GM12878 (cell line): ENCODE data around the gene C1QTNF1. TPM values are rescaled to one million over a fixed set of nuclear protein-coding genes. Genes with fewer than 3 reads are reported as not detected.

ENCODE experiments used
- ATAC-seq: fragments of 200-7000 bp; cut with Tn5 transposase; 3 replicates; pipeline ENCODE4 v1.9.1; 2020; ENCODE audit warnings: mild to moderate bottlenecking, moderate library complexity
- BruUV-seq: library from RNA; stranded (reverse); fragments of 400-500 nt; replicated peaks from 2 replicates; lab custom pipeline; 2021; lab: Mats Ljungman, UMichigan
- CTCF ChIA-PET: fragments of 300-600 bp; sonication (Branson Sonifier 250); formaldehyde crosslinking; extraction: SDS; loops from one replicate; lab custom pipeline; 2021; ENCODE audit warnings: inconsistent platforms; lab: Yijun Ruan, JAX
- POLR2A ChIA-PET: fragments of 350-600 bp; formaldehyde crosslinking; extraction: SDS; loops from one replicate; lab custom pipeline; 2021; ENCODE audit warnings: inconsistent platforms; lab: Charles Lee
- RAD21 ChIA-PET: fragments of 300-600 bp; sonication (Branson Sonifier 250); formaldehyde crosslinking; loops from one replicate; lab custom pipeline; 2023; ENCODE audit warnings: antibody characterized with exemption; ENCODE audit not compliant: unreplicated experiment; lab: Charles Lee
- SMC1A ChIA-PET: fragments of 300-600 bp; sonication (Branson Sonifier 250); formaldehyde crosslinking; loops from one replicate; lab custom pipeline; 2023; ENCODE audit not compliant: unreplicated experiment, uncharacterized antibody; lab: Charles Lee
- DNase-seq: peaks from one replicate; pipeline ENCODE4 v3.0.0-alpha.2; 2011; ENCODE audit warnings: low read depth, low spot score
- FAIRE-seq: peaks from 3 replicates; lab custom pipeline; 2011; peaks lifted over from hg19 to GRCh38; lab: Jason Lieb, UNC
- H2AFZ ChIP-seq: 2 replicates; pipeline ENCODE4 v1.6.0; 2011; ENCODE audit warnings: low read depth, low read length, control low read depth; ENCODE audit not compliant: control insufficient read depth
- H3K27ac ChIP-seq: 2 replicates; pipeline ENCODE4 v1.5.1; 2011; ENCODE audit warnings: control low read depth; ENCODE audit not compliant: control insufficient read depth, insufficient read depth
- H3K27me3 ChIP-seq, 2 experiments: replicated peaks in 1 of 2; 2 replicates each; pipeline versions ENCODE4 v1.6.0 to v1.6.1; 2011; ENCODE audit warnings: low read length in 1 of 2; ENCODE audit not compliant: control insufficient read depth in 2 of 2, insufficient read depth in 2 of 2
- H3K36me3 ChIP-seq, 2 experiments: 2 replicates each; pipeline ENCODE4 v1.5.1; 2011; ENCODE audit warnings: low read length in 1 of 2; ENCODE audit not compliant: control insufficient read depth in 2 of 2, insufficient read depth in 2 of 2
- H3K4me1 ChIP-seq: 2 replicates; pipeline ENCODE4 v1.6.1; 2011; ENCODE audit warnings: mild to moderate bottlenecking, low read length, moderate library complexity, mixed read lengths; ENCODE audit not compliant: control insufficient read depth, insufficient read depth
- H3K4me2 ChIP-seq: 2 replicates; pipeline ENCODE4 v1.6.0; 2011; ENCODE audit warnings: control low read depth; ENCODE audit not compliant: control insufficient read depth, insufficient read depth
- H3K4me3 ChIP-seq: fragments of 200-600 bp; sonication (generic); 2 replicates; pipeline ENCODE4 v1.5.1; 2016
- H3K79me2 ChIP-seq: 2 replicates; pipeline ENCODE4 v1.6.0; 2011; ENCODE audit warnings: low read length; ENCODE audit not compliant: control insufficient read depth, insufficient read depth
- H3K9ac ChIP-seq: 2 replicates; pipeline ENCODE4 v1.8.0; 2011; ENCODE audit warnings: low read length, control low read depth, mixed read lengths; ENCODE audit not compliant: control insufficient read depth, insufficient read depth
- H3K9me3 ChIP-seq: replicated peaks from 3 replicates; pipeline ENCODE4 v1.5.1; 2011; ENCODE audit warnings: mild to moderate bottlenecking, low read length; ENCODE audit not compliant: control insufficient read depth, insufficient read depth
- H4K20me1 ChIP-seq: 2 replicates; pipeline ENCODE4 v1.6.0; 2011; ENCODE audit not compliant: control insufficient read depth, insufficient read depth
- BCL3 ChIP-seq: IDR thresholded peaks from 2 replicates; pipeline ENCODE4 v1.6.1; 2011; ENCODE audit warnings: borderline replicate concordance, low read depth, mild to moderate bottlenecking, moderate library complexity, low read length; ENCODE audit not compliant: insufficient read depth, poor library complexity, severe bottlenecking
- BMI1 ChIP-seq: fragments of 450-650 bp; IDR thresholded peaks from 2 replicates; pipeline ENCODE4 v1.6.1; 2016; ENCODE audit warnings: mild to moderate bottlenecking, moderate library complexity, borderline replicate concordance
- CREB1 ChIP-seq: IDR thresholded peaks from 2 replicates; pipeline ENCODE4 v1.6.1; 2012; ENCODE audit warnings: low read depth, mild to moderate bottlenecking, inconsistent platforms
- E2F8 ChIP-seq: fragments of 450-650 bp; IDR thresholded peaks from 2 replicates; pipeline ENCODE4 v1.6.1; 2018; ENCODE audit warnings: mild to moderate bottlenecking, low read depth, moderate library complexity; ENCODE audit not compliant: partially characterized antibody
- FOS ChIP-seq: IDR thresholded peaks from 3 replicates; pipeline ENCODE4 v1.6.1; 2011; ENCODE audit warnings: borderline replicate concordance; ENCODE audit not compliant: insufficient read length; ENCODE audit errors: extremely low read depth
- MYB ChIP-seq: fragments of 150-350 bp; IDR thresholded peaks from 2 replicates; pipeline ENCODE4 v1.6.1; 2014; ENCODE audit warnings: mild to moderate bottlenecking, low read depth, low read length, borderline replicate concordance
- NR2C1 ChIP-seq: fragments of 450-650 bp; IDR thresholded peaks from 2 replicates; pipeline ENCODE4 v1.6.1; 2017; ENCODE audit warnings: antibody characterized with exemption, mild to moderate bottlenecking, moderate library complexity
- STAT1 ChIP-seq: fragments of 450-650 bp; conservative IDR thresholded peaks from 2 replicates; pipeline ENCODE4 v1.6.1; 2014; ENCODE audit warnings: antibody characterized with exemption, mild to moderate bottlenecking
- SUZ12 ChIP-seq: fragments of 200-600 bp; sonication (generic); IDR thresholded peaks from one replicate; pipeline ENCODE4 v1.6.1; 2018; ENCODE audit warnings: antibody characterized with exemption, mild to moderate bottlenecking; ENCODE audit not compliant: unreplicated experiment
- TCF3 ChIP-seq: IDR thresholded peaks from 2 replicates; pipeline ENCODE4 v1.6.1; 2012; ENCODE audit warnings: low read depth, mild to moderate bottlenecking, low read length, borderline replicate concordance; ENCODE audit not compliant: insufficient read depth
- TCF7 ChIP-seq: IDR thresholded peaks from 2 replicates; pipeline ENCODE4 v1.6.1; 2014; ENCODE audit warnings: antibody characterized with exemption, borderline replicate concordance
- ZNF24 ChIP-seq: fragments of 450-650 bp; IDR thresholded peaks from 2 replicates; pipeline ENCODE4 v1.6.1; 2017; ENCODE audit warnings: antibody characterized with exemption, mild to moderate bottlenecking
- ZNF687 ChIP-seq: fragments of 450-650 bp; IDR thresholded peaks from 2 replicates; pipeline ENCODE4 v1.6.1; 2017; ENCODE audit warnings: mild to moderate bottlenecking, moderate library complexity
- WGBS: methylation state at CpG from one replicate; pipeline ENCODE4 v1.1.6; 2016; ENCODE audit warnings: low lambda C conversion rate; ENCODE audit not compliant: insufficient replicate concordance, insufficient coverage; ENCODE audit errors: missing lambda C conversion rate; 5-methylcytosine and 5-hydroxymethylcytosine counted together
- in situ Hi-C: fragments of 300-500 bp; cut with MboI; formaldehyde crosslinking; loops from 9 replicates; pipeline ENCODE4 v1.14.3; 2018; ENCODE audit warnings: mixed read lengths
- intact Hi-C: fragments of 100-400 bp; cut with micrococcal nuclease; formaldehyde crosslinking; loops from one replicate; pipeline ENCODE4 v1.14.2; 2022; ENCODE audit not compliant: unreplicated experiment
- polyA plus RNA-seq, 11 experiments: library from polyadenylated mRNA; depleted of rRNA in 4 of 11; unstranded in 6 of 11; stranded (reverse) in 5 of 11; fragments of >200 nt; fragmentation: Nextera tagmentation in 4 of 11; fragmentation: Illumina TruSeq in 1 of 11; extraction: Ambion mirVana in 4 of 11; extraction: Trizol in 1 of 11; gene quantifications; 1 replicate in 1 of 11; 2 replicates in 10 of 11; pipeline versions ENCODE4 v1.2.1 to v1.2.3, GENCODE V29; 2011 to 2016; ENCODE audit warnings: inconsistent platforms in 2 of 11, missing spikeins in 2 of 11, low read depth in 1 of 11
- total RNA-seq, 4 experiments: library from RNA; depleted of rRNA in 3 of 4; stranded (reverse); fragments of >200 nt in 3 of 4; fragmentation: Illumina TruSeq in 1 of 4; extraction: Trizol in 1 of 4; gene quantifications; 2 replicates each; pipeline versions ENCODE4 v1.2.1 to v1.2.3, GENCODE V29; 2013 to 2021

C1QTNF1 gene
- total and polyA plus RNA-seq, 10 of the 15 experiments (the other 5 are each of a cell fraction or from before 2014, with no cell fraction given) = 0.05 to 1.1 (median 0.15) TPM; not detected in 4

- FAIRE-seq (no peak), DNase-seq (no peak)
- intact Hi-C loops = no loop called here
Measured at GRCh38 chr17:79080349-79080748, 56.4 kb downstream of the C1QTNF1 start.

More at GRCh38 chr17:79080349-79080748, 56.4 kb downstream of the C1QTNF1 start:
- BruUV-seq = no TSS peak
- Histone ChIP-seq H2AFZ (no peak overlapping the region), H3K4me2 (no peak overlapping the region), H4K20me1 (peaks cover 3% of the 10 kb centered on the region; the same call in 1 of the 2 replicates), H3K9me3 (no peaks in the 10 kb centered on the region), H3K4me3 (no peak overlapping the region), H3K36me3 (peaks cover 0 to 2% of the 10 kb centered on the region in 2 experiments; a peak in 3 of 4 replicates), H3K4me1 (peaks cover 5% of the 10 kb centered on the region), H3K27me3 (no peaks in the 10 kb centered on the region), H3K79me2 (peaks cover 3% of the 10 kb centered on the region), H3K9ac (no peak overlapping the region), H3K27ac (no peak overlapping the region)
- in situ Hi-C loops = loop anchor here (5.0 kb wide), 1 partner anchor 312 kb away; no protein-coding TSS in a partner anchor
- WGBS = 97% methylated on average over 14 of the region's 18 CpGs
- ChIA-PET SMC1A (no interaction called here), RAD21 (no interaction called here), CTCF (interaction anchor here (0.6 kb wide), 1 partner anchor 276 kb away, joined by 4 read pairs; no protein-coding TSS in a partner anchor), POLR2A (no interaction called here)
- no peak for ATAC-seq
- TF ChIP-seq BCL3 (no peak), ZNF687 (no peak), TCF3 (no peak), FOS (no peak), TCF7 (no peak), CREB1 (no peak), STAT1 (no peak), MYB (no peak), BMI1 (no peak), E2F8 (no peak), NR2C1 (no peak), SUZ12 (no peak), ZNF24 (no peak)
